Measurements from ENCODE around the gene PRKCH. TPM values are rescaled to one million over a fixed set of nuclear protein-coding genes. Genes with fewer than 3 reads are reported as not detected.

PRKCH gene
- total RNA-seq, 1 donor from 2014 or later, result 74.4 TPM

GRCh38 chr14:61280526-61281185 is 40.7 kb upstream of the PRKCH start:
- Histone ChIP-seq H3K9me3 (no peaks in the 10 kb centered on the region), H3K27ac (peak overlapping the region; percentile 97), H3K27me3 (no peaks in the 10 kb centered on the region), H3K4me1 (no peaks in the 10 kb centered on the region), H3K36me3 (no peaks in the 10 kb centered on the region), H3K4me3 (peak overlapping the region; percentile 66)
- ATAC-seq, result peak; percentile 83
- TF ChIP-seq, protein P1, sequence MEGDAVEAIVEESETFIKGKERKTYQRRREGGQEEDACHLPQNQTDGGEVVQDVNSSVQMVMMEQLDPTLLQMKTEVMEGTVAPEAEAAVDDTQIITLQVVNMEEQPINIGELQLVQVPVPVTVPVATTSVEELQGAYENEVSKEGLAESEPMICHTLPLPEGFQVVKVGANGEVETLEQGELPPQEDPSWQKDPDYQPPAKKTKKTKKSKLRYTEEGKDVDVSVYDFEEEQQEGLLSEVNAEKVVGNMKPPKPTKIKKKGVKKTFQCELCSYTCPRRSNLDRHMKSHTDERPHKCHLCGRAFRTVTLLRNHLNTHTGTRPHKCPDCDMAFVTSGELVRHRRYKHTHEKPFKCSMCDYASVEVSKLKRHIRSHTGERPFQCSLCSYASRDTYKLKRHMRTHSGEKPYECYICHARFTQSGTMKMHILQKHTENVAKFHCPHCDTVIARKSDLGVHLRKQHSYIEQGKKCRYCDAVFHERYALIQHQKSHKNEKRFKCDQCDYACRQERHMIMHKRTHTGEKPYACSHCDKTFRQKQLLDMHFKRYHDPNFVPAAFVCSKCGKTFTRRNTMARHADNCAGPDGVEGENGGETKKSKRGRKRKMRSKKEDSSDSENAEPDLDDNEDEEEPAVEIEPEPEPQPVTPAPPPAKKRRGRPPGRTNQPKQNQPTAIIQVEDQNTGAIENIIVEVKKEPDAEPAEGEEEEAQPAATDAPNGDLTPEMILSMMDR (IDR thresholded peaks at IDR 0.05), result peak; percentile 61
- peak; percentile 89 for DNase-seq
- intact Hi-C loops (cut with DNase I), result no loop called here

DNA sequence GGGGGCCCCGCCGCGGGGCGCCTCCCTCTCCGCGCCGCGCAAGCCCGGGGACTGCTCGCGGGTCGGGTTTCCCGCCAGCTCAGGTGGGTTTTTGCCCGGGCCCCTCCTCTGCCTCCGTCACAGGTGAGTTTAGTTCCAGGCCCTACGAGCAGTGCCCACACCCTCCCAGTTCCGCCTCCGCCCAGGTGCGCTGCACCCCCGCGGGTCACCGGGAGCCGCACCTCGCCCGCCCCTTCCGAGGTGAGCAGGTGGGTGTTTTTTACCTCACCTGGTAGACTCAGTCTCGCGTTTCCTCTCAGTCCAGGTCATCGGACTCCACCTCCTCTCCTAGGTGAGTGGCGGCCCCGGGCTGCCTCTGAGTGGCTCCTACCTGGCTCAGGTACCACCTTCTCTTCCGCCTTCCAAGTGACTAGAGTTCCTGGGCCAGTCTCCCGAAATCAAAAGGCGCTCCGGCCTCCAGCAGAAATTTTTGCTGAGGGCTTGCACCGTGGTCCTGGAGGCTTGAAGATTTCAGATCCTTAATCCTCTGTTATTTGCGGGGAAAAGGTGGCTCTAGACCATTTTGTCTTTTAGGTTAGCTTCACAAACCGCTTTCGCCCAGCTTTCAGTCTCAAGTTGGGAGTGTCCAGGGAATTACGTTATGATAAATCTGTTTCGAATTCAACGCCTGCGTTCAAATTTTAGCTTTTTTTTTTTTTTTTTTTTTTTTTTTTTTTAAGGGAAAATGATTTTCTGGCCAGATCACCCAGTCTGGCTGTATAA is 40.0 kb upstream of the PRKCH start, which contains the start of gene TMEM30B:
TMEM30B (minus strand) TSS at position 153 of the 762 bp plus-strand sequence. CDS start 191 bp downstream, outside the sequence.
- no peaks in the 10 kb centered on the region for H3K27me3 ChIP-seq
- H3K4me1 ChIP-seq, result no peaks in the 10 kb centered on the region
- TF ChIP-seq, protein P1 (IDR thresholded peaks at IDR 0.05), result no peak
- ATAC-seq (peak; percentile 95), DNase-seq (peak; percentile 95)
- no peaks in the 10 kb centered on the region for H3K36me3 ChIP-seq
- peak within 1 kb of the TSS; percentile 66 for H3K4me3 ChIP-seq
- H3K27ac ChIP-seq, result peak within 1 kb of the TSS; percentile 97
- H3K9me3 ChIP-seq, result no peaks in the 10 kb centered on the region
- intact Hi-C loops (cut with DNase I), result no loop called here

DNA sequence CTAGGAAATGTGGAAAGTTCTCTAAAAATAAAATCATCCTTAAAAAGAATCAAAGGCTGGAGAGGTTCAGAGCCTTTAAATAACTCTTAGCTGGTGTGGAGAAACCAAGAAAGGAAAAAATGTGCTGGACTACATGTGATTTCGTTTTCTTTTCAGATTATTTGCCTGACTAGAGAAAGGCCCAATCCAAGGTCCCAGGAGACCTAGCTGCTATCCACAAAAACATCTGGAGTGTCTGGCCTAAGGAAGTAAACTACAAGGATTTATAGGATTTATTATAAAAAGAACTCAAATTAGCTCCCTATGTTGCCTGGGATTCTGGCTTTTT is 39.5 kb upstream of the PRKCH start:
- intact Hi-C loops (cut with DNase I), result no loop called here
- H3K27ac ChIP-seq, result peak overlapping the region; percentile 97
- no peak for ATAC-seq

GRCh38 chr14:61282746-61283145 is 38.6 kb upstream of the PRKCH start:
- Histone ChIP-seq H3K4me1 (no peaks in the 10 kb centered on the region), H3K4me3 (no peak overlapping the region), H3K9me3 (no peaks in the 10 kb centered on the region), H3K27ac (no peak overlapping the region), H3K36me3 (no peaks in the 10 kb centered on the region), H3K27me3 (no peaks in the 10 kb centered on the region)
- intact Hi-C loops (cut with DNase I), result no loop called here
- no peak for DNase-seq
- TF ChIP-seq, protein P1 (IDR thresholded peaks at IDR 0.05), result no peak
- ATAC-seq, result no peak

More for the DNA sequence above, 39.5 kb upstream of the PRKCH start:
- H3K4me3 ChIP-seq, result peak overlapping the region; percentile 66
- no peaks in the 10 kb centered on the region for H3K9me3 ChIP-seq
- no peaks in the 10 kb centered on the region for H3K4me1 ChIP-seq
- H3K27me3 ChIP-seq, result no peaks in the 10 kb centered on the region
- DNase-seq, result no peak
- no peaks in the 10 kb centered on the region for H3K36me3 ChIP-seq
- TF ChIP-seq, protein P1 (IDR thresholded peaks at IDR 0.05), result no peak

- TF ChIP-seq, protein P1 (IDR thresholded peaks at IDR 0.05), result no peak
- Histone ChIP-seq H3K9me3 (no peaks in the 10 kb centered on the region), H3K27ac (no peak overlapping the region), H3K4me1 (no peaks in the 10 kb centered on the region), H3K36me3 (no peaks in the 10 kb centered on the region), H3K4me3 (no peak overlapping the region), H3K27me3 (no peaks in the 10 kb centered on the region)
- ATAC-seq, result no peak
- no peak for DNase-seq
- intact Hi-C loops (cut with DNase I), result no loop called here
Measured at GRCh38 chr14:61284001-61284400, 37.4 kb upstream of the PRKCH start.
